B cell (primary cell): ENCODE measurements around the gene UBASH3B.

Experiments used
- EZH2 ChIP-seq: IDR thresholded peaks from 2 replicates; pipeline ENCODE4 v1.6.1; 2012; ENCODE audit warnings: borderline replicate concordance, low read depth, mild to moderate bottlenecking, moderate library complexity, low read length; ENCODE audit not compliant: insufficient read depth, poor library complexity, severe bottlenecking
- TF ChIP-seq, protein P1 (sequence below): fragments of 200-600 bp; IDR thresholded peaks from one replicate; pipeline ENCODE4 v1.8.0; 2022; ENCODE audit warnings: antibody characterized with exemption, mild to moderate bottlenecking

GRCh38 chr11:122815900-122816299 is 160.4 kb downstream of the UBASH3B start:
- TF ChIP-seq, protein P1, sequence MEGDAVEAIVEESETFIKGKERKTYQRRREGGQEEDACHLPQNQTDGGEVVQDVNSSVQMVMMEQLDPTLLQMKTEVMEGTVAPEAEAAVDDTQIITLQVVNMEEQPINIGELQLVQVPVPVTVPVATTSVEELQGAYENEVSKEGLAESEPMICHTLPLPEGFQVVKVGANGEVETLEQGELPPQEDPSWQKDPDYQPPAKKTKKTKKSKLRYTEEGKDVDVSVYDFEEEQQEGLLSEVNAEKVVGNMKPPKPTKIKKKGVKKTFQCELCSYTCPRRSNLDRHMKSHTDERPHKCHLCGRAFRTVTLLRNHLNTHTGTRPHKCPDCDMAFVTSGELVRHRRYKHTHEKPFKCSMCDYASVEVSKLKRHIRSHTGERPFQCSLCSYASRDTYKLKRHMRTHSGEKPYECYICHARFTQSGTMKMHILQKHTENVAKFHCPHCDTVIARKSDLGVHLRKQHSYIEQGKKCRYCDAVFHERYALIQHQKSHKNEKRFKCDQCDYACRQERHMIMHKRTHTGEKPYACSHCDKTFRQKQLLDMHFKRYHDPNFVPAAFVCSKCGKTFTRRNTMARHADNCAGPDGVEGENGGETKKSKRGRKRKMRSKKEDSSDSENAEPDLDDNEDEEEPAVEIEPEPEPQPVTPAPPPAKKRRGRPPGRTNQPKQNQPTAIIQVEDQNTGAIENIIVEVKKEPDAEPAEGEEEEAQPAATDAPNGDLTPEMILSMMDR, result no peak
- no peak for TF ChIP-seq EZH2
